Ascending aorta (tissue), 2 donors: Measurements from ENCODE around the gene MZT2A. TPM values are rescaled to one million over a fixed set of nuclear protein-coding genes. Genes with fewer than 3 reads are reported as not detected.
"Not testable (repeated sequence)": the region's sequence is repeated elsewhere in the genome, so short reads cannot be mapped to it uniquely, and the experiment has no call there.

Experiments
- DNase-seq, 2 donors: peaks; one replicate each; pipeline ENCODE4 v3.0.0-alpha.2; 2019; ENCODE audit warnings: low spot score in 2 of 2
- H3K27ac ChIP-seq, 2 donors: fragments of 200-600 bp; sonication (generic); one replicate each; pipeline ENCODE4 v1.5.1; 2016 to 2017; ENCODE audit warnings: mild to moderate bottlenecking in 1 of 2
- H3K27me3 ChIP-seq: fragments of 200-600 bp; sonication (generic); one replicate; pipeline ENCODE4 v1.5.1; 2017
- H3K36me3 ChIP-seq, 2 donors: fragments of 200-600 bp; sonication (generic); one replicate each; pipeline ENCODE4 v1.5.1; 2016
- H3K4me1 ChIP-seq, 2 donors: fragments of 200-600 bp; sonication (generic); one replicate each; pipeline ENCODE4 v1.5.1; 2016 to 2017; ENCODE audit warnings: mild to moderate bottlenecking in 1 of 2
- H3K4me3 ChIP-seq, 2 donors: fragments of 200-600 bp; sonication (generic); one replicate each; pipeline ENCODE4 v1.5.1; 2016 to 2017; ENCODE audit warnings: mild to moderate bottlenecking in 1 of 2
- H3K9me3 ChIP-seq, 2 donors: fragments of 200-600 bp; sonication (generic); one replicate each; pipeline ENCODE4 v1.5.1; 2016
- CTCF ChIP-seq, 3 experiments: fragments of 200-600 bp in 2 of 3; fragments of 450-650 bp in 1 of 3; sonication (generic) in 2 of 3; IDR thresholded peaks; one replicate each; pipeline ENCODE4 v1.5.1; 2016 to 2019; ENCODE audit warnings: antibody characterized with exemption in 3 of 3, mild to moderate bottlenecking in 1 of 3, moderate library complexity in 1 of 3
- intact Hi-C: fragments of 100-400 bp; cut with DNase I; formaldehyde crosslinking; loops from one replicate; pipeline ENCODE4 v1.15.1; 2023
- total RNA-seq: library from RNA; depleted of rRNA; stranded (reverse); fragments of >200 nt; gene quantifications from one replicate; pipeline ENCODE4 v1.1.0, GENCODE V29; 2016

MZT2A gene
- total RNA-seq, 1 donor from 2014 or later: 108 TPM

- no peak for TF ChIP-seq CTCF (IDR thresholded peaks at IDR 0.05)
- DNase-seq: no peak
- peaks cover 23 to 45% of the 10 kb centered on the region in 2 donors for H3K36me3 ChIP-seq
Measured at GRCh38 chr2:131516011-131516410, 23.8 kb upstream of the MZT2A start.

GRCh38 chr2:131515235-131515634, 23.0 kb upstream of the MZT2A start:
- H3K27ac ChIP-seq, H3K4me3 ChIP-seq, DNase-seq, H3K27me3 ChIP-seq, intact Hi-C loops, H3K4me1 ChIP-seq, H3K9me3 ChIP-seq: not testable (repeated sequence)
- peaks cover 18 to 38% of the 10 kb centered on the region in 2 donors for H3K36me3 ChIP-seq

More at GRCh38 chr2:131516011-131516410, 23.8 kb upstream of the MZT2A start:
- intact Hi-C loops: no loop called here
- Histone ChIP-seq H3K4me3 (no peak overlapping the region), H3K27me3 (no peaks in the 10 kb centered on the region), H3K4me1 (no peaks in the 10 kb centered on the region), H3K9me3 (no peaks in the 10 kb centered on the region), H3K27ac (no peak overlapping the region)

GRCh38 chr2:131514408-131515166, 22.4 kb upstream of the MZT2A start:
- H3K36me3 ChIP-seq: peaks cover 19 to 38% of the 10 kb centered on the region in 2 donors
- intact Hi-C loops, DNase-seq, H3K4me3 ChIP-seq, H3K4me1 ChIP-seq, H3K9me3 ChIP-seq, H3K27me3 ChIP-seq, H3K27ac ChIP-seq: not testable (repeated sequence)

GRCh38 chr2:131511969-131512870, 20.0 kb upstream of the MZT2A start:
- H3K27ac ChIP-seq, H3K27me3 ChIP-seq, H3K9me3 ChIP-seq, H3K4me1 ChIP-seq, intact Hi-C loops, DNase-seq, H3K4me3 ChIP-seq: not testable (repeated sequence)
- peaks cover 28 to 46% of the 10 kb centered on the region in 2 donors for H3K36me3 ChIP-seq

GRCh38 chr2:131511291-131511968, 19.2 kb upstream of the MZT2A start:
- H3K27me3 ChIP-seq, H3K9me3 ChIP-seq, intact Hi-C loops, DNase-seq, H3K4me3 ChIP-seq, H3K27ac ChIP-seq, H3K4me1 ChIP-seq: not testable (repeated sequence)
- H3K36me3 ChIP-seq: peaks cover 31 to 51% of the 10 kb centered on the region in 2 donors

- peaks cover 36 to 68% of the 10 kb centered on the region in 2 donors for H3K36me3 ChIP-seq
- H3K4me3 ChIP-seq: no peak overlapping the region
- no peak for DNase-seq
- no peaks in the 10 kb centered on the region for H3K27me3 ChIP-seq
- H3K9me3 ChIP-seq: no peaks in the 10 kb centered on the region
- no peak overlapping the region for H3K27ac ChIP-seq
- H3K4me1 ChIP-seq: no peaks in the 10 kb centered on the region
- no peak for TF ChIP-seq CTCF (IDR thresholded peaks at IDR 0.05)
- intact Hi-C loops: no loop called here
Measured at GRCh38 chr2:131509615-131510014, 17.4 kb upstream of the MZT2A start.

GRCh38 chr2:131504082-131504750, 12.0 kb upstream of the MZT2A start:
- intact Hi-C loops, H3K27me3 ChIP-seq, DNase-seq, H3K27ac ChIP-seq, H3K4me1 ChIP-seq, H3K4me3 ChIP-seq, H3K9me3 ChIP-seq: not testable (repeated sequence)
- peaks cover 36 to 89% of the 10 kb centered on the region in 2 donors for H3K36me3 ChIP-seq

GRCh38 chr2:131503587-131503986, 11.4 kb upstream of the MZT2A start:
- intact Hi-C loops, H3K27ac ChIP-seq, DNase-seq, H3K4me1 ChIP-seq, H3K4me3 ChIP-seq, H3K9me3 ChIP-seq, H3K27me3 ChIP-seq: not testable (repeated sequence)
- peaks cover 32 to 87% of the 10 kb centered on the region in 2 donors for H3K36me3 ChIP-seq

GRCh38 chr2:131498321-131498973, 6.2 kb upstream of the MZT2A start:
- intact Hi-C loops: loop anchor here (10.0 kb wide), 3 partner anchors 176 to 1124 kb away; no protein-coding TSS in a partner anchor
- DNase-seq, H3K27ac ChIP-seq, H3K4me1 ChIP-seq, H3K27me3 ChIP-seq, H3K9me3 ChIP-seq, H3K4me3 ChIP-seq: not testable (repeated sequence)
- peaks cover 18 to 39% of the 10 kb centered on the region in 2 donors for H3K36me3 ChIP-seq

GRCh38 chr2:131495506-131495905, 3.3 kb upstream of the MZT2A start:
- not testable (repeated sequence) for H3K4me3 ChIP-seq, H3K27me3 ChIP-seq, H3K27ac ChIP-seq, H3K4me1 ChIP-seq, DNase-seq, H3K9me3 ChIP-seq
- intact Hi-C loops: loop anchor here (10.0 kb wide), 3 partner anchors 179 to 1121 kb away; no protein-coding TSS in a partner anchor
- peaks cover 6 to 13% of the 10 kb centered on the region in 2 donors for H3K36me3 ChIP-seq
